ACC112 (cell line): ENCODE data around the gene ANKS1B.

Experiments
- H2AFZ ChIP-seq: fragments of 200-600 bp; sonication (generic); one replicate; pipeline ENCODE4 v1.6.0; 2017; ENCODE audit warnings: antibody characterized with exemption, low read length; ENCODE audit not compliant: unreplicated experiment
- H3K27ac ChIP-seq: fragments of 200-600 bp; sonication (generic); 2 replicates; pipeline ENCODE4 v1.5.1; 2014; ENCODE audit warnings: low read depth, mild to moderate bottlenecking, antibody characterized with exemption, low read length, moderate library complexity
- H3K27me3 ChIP-seq: fragments of 200-600 bp; sonication (generic); 2 replicates; pipeline ENCODE4 v1.6.1; 2014; ENCODE audit warnings: mild to moderate bottlenecking, antibody characterized with exemption, low read length, moderate library complexity, mixed read lengths; ENCODE audit not compliant: insufficient read depth
- H3K36me3 ChIP-seq: fragments of 200-600 bp; sonication (generic); 2 replicates; pipeline ENCODE4 v1.6.1; 2016; ENCODE audit warnings: mild to moderate bottlenecking, antibody characterized with exemption, low read length, moderate library complexity, mixed read lengths; ENCODE audit not compliant: insufficient read depth
- H3K4me1 ChIP-seq: fragments of 200-600 bp; sonication (generic); one replicate; pipeline ENCODE4 v1.6.1; 2016; ENCODE audit warnings: low read length, mixed read lengths; ENCODE audit not compliant: insufficient read depth, unreplicated experiment, control insufficient read depth
- H3K4me3 ChIP-seq: fragments of 200-600 bp; sonication (generic); 2 replicates; pipeline ENCODE4 v1.5.1; 2014; ENCODE audit warnings: mild to moderate bottlenecking, low read depth, low read length
- H3K79me2 ChIP-seq: fragments of 200-600 bp; sonication (generic); one replicate; pipeline ENCODE4 v1.6.0; 2016; ENCODE audit warnings: low read length; ENCODE audit not compliant: control insufficient read depth, unreplicated experiment, insufficient read depth

ANKS1B gene

GRCh38 chr12:99870085-99870484 is 114.7 kb downstream of the ANKS1B start:
- no peaks in the 10 kb centered on the region for H3K27me3 ChIP-seq
- H3K27ac ChIP-seq: no peak overlapping the region
- H3K79me2 ChIP-seq: no peaks in the 10 kb centered on the region

GRCh38 chr12:99861731-99862130 is 123.0 kb downstream of the ANKS1B start:
- Histone ChIP-seq H3K27me3 (no peaks in the 10 kb centered on the region), H2AFZ (no peak overlapping the region), H3K4me1 (no peaks in the 10 kb centered on the region), H3K4me3 (no peak overlapping the region), H3K79me2 (no peaks in the 10 kb centered on the region), H3K27ac (no peak overlapping the region), H3K36me3 (no peaks in the 10 kb centered on the region)

More at GRCh38 chr12:99870085-99870484, 114.7 kb downstream of the ANKS1B start:
- Histone ChIP-seq H3K4me1 (no peaks in the 10 kb centered on the region), H2AFZ (no peak overlapping the region), H3K36me3 (no peaks in the 10 kb centered on the region), H3K4me3 (no peak overlapping the region)

- Histone ChIP-seq H3K27ac (no peak overlapping the region), H3K4me3 (no peak overlapping the region), H2AFZ (no peak overlapping the region), H3K79me2 (no peaks in the 10 kb centered on the region), H3K27me3 (no peaks in the 10 kb centered on the region), H3K36me3 (no peaks in the 10 kb centered on the region), H3K4me1 (no peaks in the 10 kb centered on the region)
These were observed 125.6 kb downstream of the ANKS1B start for GRCh38 chr12:99859126-99859525.

GRCh38 chr12:99852666-99853065 is 132.1 kb downstream of the ANKS1B start:
- no peaks in the 10 kb centered on the region for H3K36me3 ChIP-seq
- H2AFZ ChIP-seq: no peak overlapping the region
- no peaks in the 10 kb centered on the region for H3K27me3 ChIP-seq

GRCh38 chr12:99847936-99848335 is 136.8 kb downstream of the ANKS1B start:
- H3K27me3 ChIP-seq: no peaks in the 10 kb centered on the region
- H3K36me3 ChIP-seq: no peaks in the 10 kb centered on the region
- no peak overlapping the region for H2AFZ ChIP-seq
- no peaks in the 10 kb centered on the region for H3K4me1 ChIP-seq
- H3K79me2 ChIP-seq: no peaks in the 10 kb centered on the region
- H3K27ac ChIP-seq: no peak overlapping the region
- no peak overlapping the region for H3K4me3 ChIP-seq

More at GRCh38 chr12:99852666-99853065, 132.1 kb downstream of the ANKS1B start:
- Histone ChIP-seq H3K4me3 (no peak overlapping the region), H3K79me2 (no peaks in the 10 kb centered on the region), H3K27ac (no peak overlapping the region), H3K4me1 (no peaks in the 10 kb centered on the region)

GRCh38 chr12:99834710-99835109 is 150.0 kb downstream of the ANKS1B start:
- H3K36me3 ChIP-seq: no peaks in the 10 kb centered on the region
- no peak overlapping the region for H3K27ac ChIP-seq
- no peaks in the 10 kb centered on the region for H3K27me3 ChIP-seq
- H3K79me2 ChIP-seq: no peaks in the 10 kb centered on the region
- H2AFZ ChIP-seq: no peak overlapping the region
- H3K4me3 ChIP-seq: no peak overlapping the region
- no peaks in the 10 kb centered on the region for H3K4me1 ChIP-seq

GRCh38 chr12:99833397-99833796 is 151.3 kb downstream of the ANKS1B start:
- Histone ChIP-seq H3K4me1 (no peaks in the 10 kb centered on the region), H3K4me3 (no peak overlapping the region), H3K79me2 (no peaks in the 10 kb centered on the region), H3K27me3 (no peaks in the 10 kb centered on the region), H3K27ac (no peak overlapping the region), H2AFZ (no peak overlapping the region), H3K36me3 (no peaks in the 10 kb centered on the region)

GRCh38 chr12:99824900-99825542 is 159.7 kb downstream of the ANKS1B start:
- H3K4me3 ChIP-seq: no peak overlapping the region
- H3K36me3 ChIP-seq: no peaks in the 10 kb centered on the region
- no peaks in the 10 kb centered on the region for H3K27me3 ChIP-seq
- no peak overlapping the region for H3K27ac ChIP-seq
- H3K79me2 ChIP-seq: no peaks in the 10 kb centered on the region
- H3K4me1 ChIP-seq: no peaks in the 10 kb centered on the region
- H2AFZ ChIP-seq: no peak overlapping the region

- no peak overlapping the region for H3K27ac ChIP-seq
- H3K36me3 ChIP-seq: no peaks in the 10 kb centered on the region
- H3K79me2 ChIP-seq: no peaks in the 10 kb centered on the region
- H3K4me3 ChIP-seq: no peak overlapping the region
- H3K4me1 ChIP-seq: no peaks in the 10 kb centered on the region
- H2AFZ ChIP-seq: no peak overlapping the region
- H3K27me3 ChIP-seq: no peaks in the 10 kb centered on the region
These were observed 162.5 kb downstream of the ANKS1B start for GRCh38 chr12:99822273-99822672.

- Histone ChIP-seq H2AFZ (no peak overlapping the region), H3K4me3 (no peak overlapping the region), H3K4me1 (no peaks in the 10 kb centered on the region), H3K27ac (no peak overlapping the region), H3K79me2 (no peaks in the 10 kb centered on the region), H3K36me3 (no peaks in the 10 kb centered on the region), H3K27me3 (no peaks in the 10 kb centered on the region)
These were observed 173.8 kb downstream of the ANKS1B start for GRCh38 chr12:99810718-99811593.

- Histone ChIP-seq H3K4me3 (no peak overlapping the region), H3K36me3 (no peaks in the 10 kb centered on the region), H3K27ac (no peak overlapping the region), H2AFZ (no peak overlapping the region), H3K4me1 (no peaks in the 10 kb centered on the region), H3K27me3 (no peaks in the 10 kb centered on the region), H3K79me2 (no peaks in the 10 kb centered on the region)
These were observed 174.8 kb downstream of the ANKS1B start for GRCh38 chr12:99809909-99810308.
